SK-N-DZ (cell line): ENCODE results near the gene TNIP3.

Source experiments
- DNase-seq: peaks from one replicate; pipeline ENCODE4 v3.0.0-alpha.2; 2015; ENCODE audit warnings: low spot score
- small RNA-seq, 2 experiments: library from RNA; depleted of rRNA; stranded (forward); fragments of <200 nt; gene quantifications; one replicate each; pipeline ENCODE3, GENCODE V24; 2014

The TNIP3 gene

DNA sequence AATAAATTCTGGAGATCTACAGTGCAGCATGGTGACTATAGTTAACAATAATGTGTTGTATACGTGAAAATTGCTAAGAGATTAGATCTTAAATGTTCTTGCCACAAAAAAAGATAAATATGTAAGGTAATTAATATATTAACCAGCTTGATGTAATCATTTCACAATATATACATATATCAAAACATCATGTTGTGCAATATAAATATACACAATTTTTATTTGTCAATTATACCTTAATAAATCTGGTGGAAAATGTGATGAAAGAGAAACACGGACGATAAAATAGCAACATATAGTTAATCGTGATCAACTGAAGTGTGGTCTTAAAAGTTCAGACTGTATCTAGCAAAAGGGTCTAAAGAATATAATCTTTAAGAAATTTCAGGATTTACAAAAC, 75.3 kb downstream of the TNIP3 start:
- no peak for DNase-seq

Small RNA genes lying within 50 kb of the gene (small RNA-seq; reads per million reads assigned to genes)
- 0 reads per million in 2 experiments for gene RNU6-948P
